ENCODE measurements around the gene CITED2.
"Not testable (repeated sequence)": the region's sequence is repeated elsewhere in the genome, so short reads cannot be mapped to it uniquely, and the experiment has no call there.

The CITED2 gene

DNA sequence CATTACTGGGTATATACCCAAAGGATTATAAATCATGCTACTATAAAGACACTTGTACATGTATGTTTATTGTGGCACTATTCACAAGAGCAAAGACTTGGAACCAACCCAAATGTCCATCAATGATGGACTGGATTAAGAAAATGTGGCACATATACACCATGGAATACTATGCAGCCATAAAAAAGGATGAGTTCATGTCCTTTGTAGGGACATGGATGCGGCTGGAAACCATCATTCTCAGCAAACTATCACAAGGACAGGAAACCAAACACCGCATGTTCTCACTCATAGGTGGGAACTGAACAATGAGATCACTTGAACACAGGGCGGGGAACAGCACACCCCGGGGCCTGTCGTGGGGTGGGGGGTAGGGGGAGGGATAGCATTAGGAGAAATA, 10.7 kb downstream of the CITED2 start:
- FAIRE-seq, result not testable (repeated sequence)

DNA sequence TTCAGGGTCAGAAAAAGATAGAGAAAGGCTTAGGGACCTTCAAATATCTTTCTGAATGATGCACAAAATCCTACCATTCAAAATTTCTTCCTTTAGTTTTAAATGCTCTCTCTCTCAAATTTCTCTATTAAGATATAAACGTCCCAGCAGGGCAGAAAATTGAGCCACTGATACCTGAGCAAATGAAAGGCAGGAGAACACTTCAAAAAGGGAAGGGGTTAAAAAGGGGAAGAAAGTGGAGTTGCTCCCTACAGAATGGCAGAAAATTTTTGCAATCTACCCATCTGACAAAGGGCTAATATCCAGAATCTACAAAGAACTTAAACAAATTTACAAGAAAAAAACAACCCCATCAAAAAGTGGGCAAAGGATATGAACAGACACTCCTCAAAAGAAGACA, 11.3 kb downstream of the CITED2 start:
- FAIRE-seq, result not testable (repeated sequence)

DNA sequence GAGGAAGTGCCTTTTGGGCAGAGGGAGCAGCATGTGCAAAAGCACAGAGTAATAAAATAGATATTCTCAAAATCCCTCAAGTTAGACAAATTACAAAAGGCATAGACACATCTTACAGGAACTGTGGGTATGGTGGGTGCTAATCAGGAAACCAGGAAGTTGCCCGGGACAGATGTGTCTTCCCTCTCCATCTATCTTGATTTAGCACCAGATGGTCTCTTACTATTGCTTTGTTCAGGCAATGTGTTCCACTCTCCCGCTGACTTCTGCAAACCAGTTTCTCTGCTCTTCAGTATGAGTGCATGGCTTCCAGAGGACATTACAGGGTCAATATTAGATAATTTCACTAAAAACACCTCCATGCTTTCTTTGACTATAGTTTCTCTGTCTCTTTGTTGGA, 13.2 kb downstream of the CITED2 start:
- FAIRE-seq, result no peak

- no peak for FAIRE-seq
Measured at GRCh38 chr6:139356924-139357323, 17.5 kb downstream of the CITED2 start.

DNA sequence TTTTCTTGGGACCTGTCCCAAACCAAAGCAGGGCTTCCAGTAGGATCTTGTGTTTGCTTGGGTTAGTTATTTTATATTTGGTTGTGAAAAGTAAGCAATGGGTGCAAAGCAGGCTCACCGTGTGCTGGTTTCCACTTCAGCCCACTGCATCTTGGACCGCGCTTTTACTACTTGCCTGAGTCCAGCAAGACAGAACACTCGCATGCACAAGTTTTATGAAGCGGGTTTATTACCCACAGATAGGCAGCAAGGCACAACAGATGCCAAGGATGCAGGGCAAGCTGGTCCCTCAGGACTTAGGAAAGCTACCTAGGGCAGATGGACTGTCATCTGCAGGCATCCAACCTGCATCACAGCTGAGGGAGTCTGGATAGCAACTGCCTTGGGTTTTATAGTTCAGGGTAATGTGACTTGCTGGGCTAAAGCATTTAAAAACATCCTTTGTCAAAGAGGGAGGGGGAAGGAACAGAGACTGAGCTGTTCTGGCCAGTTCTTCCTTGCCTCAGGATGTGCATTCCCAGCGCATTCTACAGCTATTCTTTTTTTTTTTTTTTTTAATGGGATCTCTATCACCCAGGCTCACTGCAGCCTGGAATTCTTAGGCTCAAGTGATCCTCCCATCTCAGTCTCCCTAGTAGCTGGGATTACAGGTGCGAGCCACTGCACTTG, 18.5 kb downstream of the CITED2 start:
- no peak for FAIRE-seq

DNA sequence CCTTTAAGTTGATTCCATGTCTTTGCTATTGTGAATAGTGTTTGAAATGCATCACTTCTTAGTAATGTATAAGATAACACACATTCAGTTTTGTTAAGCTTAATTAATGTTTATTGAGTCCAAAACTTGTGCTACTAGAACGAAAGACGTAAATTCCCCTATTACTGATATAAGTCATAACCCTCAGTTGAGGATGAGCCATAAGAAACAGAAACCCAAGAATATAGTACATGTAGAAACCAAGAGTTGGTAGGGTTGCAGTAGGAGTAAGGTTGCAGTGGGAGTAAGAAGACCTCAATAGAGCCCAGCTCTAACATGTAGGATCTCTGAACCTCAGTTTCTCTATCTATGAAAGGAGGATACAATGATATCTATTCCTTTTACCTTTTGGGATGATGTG, 19.3 kb downstream of the CITED2 start:
- FAIRE-seq, result no peak

DNA sequence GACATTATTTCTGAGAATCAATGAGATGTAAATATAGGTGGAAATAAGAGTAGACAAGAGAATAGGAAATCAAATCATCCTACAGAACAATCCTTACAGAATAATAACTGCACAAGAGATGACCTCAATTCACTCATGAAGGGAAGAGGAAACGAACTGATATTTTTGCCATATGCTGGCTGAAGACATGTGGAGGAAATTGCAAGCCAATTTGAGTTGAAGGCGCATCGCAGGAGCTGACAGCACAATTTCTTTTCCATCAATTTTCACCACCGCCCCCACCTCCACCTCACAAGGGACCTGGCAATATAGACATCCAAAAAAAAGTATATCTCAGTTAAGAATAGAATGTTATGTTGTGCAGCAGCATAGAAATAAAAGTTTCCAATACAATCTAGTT, 20.3 kb downstream of the CITED2 start:
- FAIRE-seq, result no peak

GRCh38 chr6:139349464-139350020, 24.9 kb downstream of the CITED2 start:
- FAIRE-seq, result no peak

DNA sequence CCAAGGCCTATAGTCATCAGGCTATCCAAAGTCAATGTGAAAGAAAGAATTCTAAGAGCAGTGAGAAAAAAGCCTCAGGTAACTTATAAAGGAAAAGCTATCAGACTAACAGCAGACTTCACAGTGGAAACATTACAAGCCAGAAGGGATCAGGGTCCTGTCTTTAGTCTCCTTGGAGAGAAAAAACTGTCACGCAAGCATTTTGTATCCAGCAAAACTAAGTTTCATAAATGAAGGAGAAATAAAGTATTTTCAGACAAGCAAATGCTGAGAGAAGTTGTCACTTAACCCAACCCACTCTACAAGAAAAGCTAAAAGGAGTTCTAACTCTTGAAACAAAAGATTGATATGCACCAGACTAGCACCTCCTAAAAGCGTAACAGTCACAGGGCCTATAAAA, 28.1 kb downstream of the CITED2 start:
- FAIRE-seq, result no peak

DNA sequence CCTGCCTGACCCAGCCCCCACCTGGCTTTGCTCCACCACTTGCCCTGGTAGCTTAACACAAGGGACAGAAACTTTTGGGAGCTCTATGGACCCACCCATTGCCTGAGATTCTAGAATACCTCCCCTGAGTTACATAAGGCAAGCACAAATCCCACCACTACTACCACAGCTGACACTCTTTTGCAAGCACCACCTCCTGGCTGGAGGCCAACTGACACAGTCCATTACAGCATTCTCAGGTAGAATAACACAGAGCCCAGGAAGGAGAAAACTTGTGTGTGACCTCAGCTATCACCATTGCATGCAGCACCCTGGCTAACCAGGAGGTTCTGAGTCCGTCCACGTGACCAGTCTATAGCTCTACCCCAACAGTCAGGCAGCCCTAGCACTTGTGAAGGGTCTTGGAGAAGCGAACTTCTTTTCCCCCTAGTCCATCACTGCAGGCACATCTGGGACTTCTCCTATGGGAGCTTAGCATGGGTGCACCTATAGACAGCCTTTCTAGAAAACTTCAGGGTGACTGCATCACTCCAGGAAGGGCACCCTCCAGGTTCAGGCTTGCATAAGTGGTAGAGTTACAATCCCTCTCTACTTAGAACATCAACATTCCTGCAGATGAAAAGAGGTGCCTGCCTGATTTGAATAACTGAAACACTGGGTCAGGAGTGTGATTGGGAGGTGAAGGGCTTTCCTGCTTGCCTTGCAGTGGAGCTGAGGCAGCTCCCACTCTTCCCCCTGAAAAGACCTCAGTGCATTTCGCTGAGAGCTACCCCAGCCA, 30.1 kb downstream of the CITED2 start:
- no peak for FAIRE-seq

- FAIRE-seq, result no peak
Measured at GRCh38 chr6:139343052-139343750, 31.2 kb downstream of the CITED2 start.

DNA sequence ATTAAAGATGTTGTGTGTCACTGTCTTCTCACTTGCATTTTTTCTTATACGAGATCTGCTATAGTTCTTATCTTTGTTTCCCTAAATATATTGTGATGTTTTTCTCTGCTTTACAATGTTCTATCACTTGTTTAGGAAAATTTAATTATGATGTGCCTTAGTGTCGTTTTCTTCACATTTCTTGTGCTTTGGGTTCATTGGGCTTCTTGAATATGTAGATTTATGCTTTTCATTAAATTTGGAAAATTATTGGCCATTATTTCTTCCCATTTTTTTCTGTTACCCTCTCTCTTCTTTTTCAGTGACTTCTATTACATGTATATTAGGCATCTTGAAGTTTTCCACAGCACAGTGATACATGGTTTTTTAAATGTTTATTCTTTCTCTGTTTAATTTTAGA, 33.4 kb downstream of the CITED2 start:
- no peak for FAIRE-seq

DNA sequence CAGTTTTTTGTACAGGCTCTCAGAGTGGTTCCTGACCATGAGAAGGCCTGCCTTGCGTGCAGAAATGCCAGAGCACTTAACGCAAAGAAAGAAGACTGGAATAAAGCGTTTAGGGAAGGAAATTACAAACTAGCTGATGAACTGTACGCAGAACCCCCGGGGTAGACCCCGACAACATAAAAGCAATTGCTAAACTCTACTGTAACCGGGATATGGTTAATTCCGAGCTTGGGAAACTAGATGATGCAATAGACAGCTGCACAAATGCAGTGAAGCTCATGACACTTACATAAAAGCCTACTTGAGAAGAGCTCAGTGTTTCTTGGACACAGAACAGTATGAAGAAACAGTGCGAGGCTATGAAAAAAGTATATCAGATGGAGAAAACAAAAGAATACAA, 35.7 kb downstream of the CITED2 start:
- FAIRE-seq, result no peak

GRCh38 chr6:139337830-139338229, 36.6 kb downstream of the CITED2 start:
- FAIRE-seq, result no peak

GRCh38 chr6:139337001-139337400, 37.4 kb downstream of the CITED2 start:
- FAIRE-seq, result no peak

DNA sequence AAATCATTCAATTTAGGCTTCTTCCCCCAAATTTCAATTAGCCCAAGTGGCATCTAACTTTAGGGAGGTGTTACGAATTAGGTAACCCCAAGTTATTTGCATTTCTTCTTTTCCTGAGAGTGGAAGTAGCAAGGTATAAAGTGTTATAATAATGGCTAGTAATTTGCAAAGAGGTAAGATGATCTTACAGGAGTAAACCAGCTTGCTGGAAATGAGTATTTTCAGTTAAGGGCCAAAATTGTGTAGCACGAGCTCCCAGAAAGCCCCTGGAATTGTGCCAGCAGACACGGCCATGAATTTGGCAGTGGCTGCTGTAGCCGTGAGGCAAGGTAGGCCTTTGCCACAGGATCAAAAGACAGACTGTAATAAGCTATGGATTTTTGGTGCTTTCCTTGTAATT, 38.0 kb downstream of the CITED2 start:
- FAIRE-seq, result no peak

DNA sequence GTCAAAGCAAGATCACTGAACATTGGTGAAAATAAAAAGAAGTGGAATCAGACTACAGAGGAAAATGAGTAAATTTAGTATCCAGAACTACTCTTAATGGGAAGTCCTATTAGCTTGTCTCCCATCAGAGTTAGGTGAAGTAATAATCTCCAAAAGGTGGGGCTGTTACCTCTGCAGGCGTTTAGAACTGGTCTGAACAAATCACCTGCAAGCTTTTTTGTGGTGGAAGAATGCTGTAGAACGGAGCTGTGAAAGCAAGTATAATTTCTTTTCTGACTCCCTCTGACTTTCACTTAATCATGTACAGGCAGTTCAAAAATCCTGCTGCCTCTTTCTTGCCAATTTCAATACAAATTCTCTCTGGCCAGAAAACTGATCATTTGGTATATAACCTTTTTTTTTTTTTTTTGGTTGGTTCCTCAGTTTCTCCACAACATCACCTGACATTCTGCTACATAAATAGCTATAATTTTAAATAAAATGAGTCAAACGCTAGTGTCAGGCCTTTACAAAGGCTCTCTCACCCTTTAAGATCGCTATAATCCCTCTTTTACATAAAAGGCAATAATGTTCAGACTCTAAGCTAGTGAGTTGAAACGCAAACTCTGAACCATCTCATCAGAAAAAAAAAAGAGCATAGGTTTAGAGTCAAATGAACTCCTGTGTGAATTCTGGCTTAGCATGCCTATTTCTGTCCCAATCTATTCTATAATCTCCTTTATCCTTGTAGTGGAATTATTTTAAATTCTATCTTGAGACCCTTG, 38.8 kb downstream of the CITED2 start:
- no peak for FAIRE-seq

DNA sequence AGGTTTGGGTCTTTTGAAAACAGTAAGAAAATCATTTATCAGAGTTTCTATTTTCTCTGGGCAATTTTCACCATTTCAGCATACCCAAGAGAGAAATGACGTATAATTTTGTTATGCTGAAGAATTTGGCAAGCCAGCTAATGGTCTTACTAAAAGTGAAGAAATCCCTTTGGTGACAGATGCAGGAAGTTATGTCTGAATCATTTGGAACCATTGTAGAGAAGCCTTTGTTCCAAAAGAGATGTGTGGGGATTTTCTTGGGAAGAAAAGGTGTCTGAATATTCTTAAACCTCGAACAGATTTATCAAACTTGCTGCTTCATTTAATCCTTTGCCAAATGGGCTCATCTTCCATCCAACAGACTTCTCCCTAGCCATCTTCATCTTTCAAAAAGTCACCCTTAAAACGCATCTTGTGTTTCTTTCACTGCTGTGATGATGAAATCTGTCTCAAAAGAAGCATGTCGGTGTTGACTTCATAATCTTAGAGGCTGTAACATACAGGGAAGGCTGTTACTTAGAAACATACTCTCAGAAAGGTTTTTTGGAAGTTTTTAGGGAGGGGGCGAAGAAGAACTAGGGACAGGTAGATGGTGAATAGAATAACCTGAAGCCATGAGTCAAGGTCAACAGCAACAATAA, 39.5 kb downstream of the CITED2 start:
- FAIRE-seq, result no peak

DNA sequence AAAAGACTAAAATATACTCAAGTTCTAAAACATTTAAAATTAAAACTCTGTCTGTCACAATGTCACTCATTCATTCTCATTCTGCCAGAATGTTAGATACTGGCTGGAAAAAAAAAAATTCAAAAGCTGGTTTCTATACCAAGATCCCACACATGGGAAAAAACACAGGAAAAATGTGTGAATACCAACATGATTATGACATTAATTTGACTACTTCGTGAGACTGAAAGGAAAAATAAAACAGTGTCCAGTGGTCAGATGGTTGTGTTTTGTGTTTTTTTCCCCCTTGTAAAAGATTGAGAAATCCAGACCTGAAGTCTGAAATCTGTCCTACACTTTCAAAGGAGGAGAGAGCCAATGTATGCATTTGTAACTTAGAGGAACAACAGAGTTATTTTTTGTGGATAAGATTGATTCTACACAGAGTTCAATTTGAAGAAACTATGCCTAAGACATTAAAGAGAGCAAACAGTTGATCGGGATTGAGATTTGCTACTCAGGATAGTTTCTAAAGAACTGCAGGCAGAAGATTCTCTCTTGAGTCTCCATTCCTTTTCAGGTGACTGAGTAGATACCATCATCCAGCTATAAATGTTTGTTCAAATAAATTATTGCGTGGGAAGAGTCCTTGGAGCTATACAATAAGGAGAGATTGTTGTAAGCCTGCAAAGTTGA, 43.5 kb downstream of the CITED2 start:
- FAIRE-seq, result no peak

- no peak for FAIRE-seq
Measured at GRCh38 chr6:139330306-139330705, 44.1 kb downstream of the CITED2 start.

DNA sequence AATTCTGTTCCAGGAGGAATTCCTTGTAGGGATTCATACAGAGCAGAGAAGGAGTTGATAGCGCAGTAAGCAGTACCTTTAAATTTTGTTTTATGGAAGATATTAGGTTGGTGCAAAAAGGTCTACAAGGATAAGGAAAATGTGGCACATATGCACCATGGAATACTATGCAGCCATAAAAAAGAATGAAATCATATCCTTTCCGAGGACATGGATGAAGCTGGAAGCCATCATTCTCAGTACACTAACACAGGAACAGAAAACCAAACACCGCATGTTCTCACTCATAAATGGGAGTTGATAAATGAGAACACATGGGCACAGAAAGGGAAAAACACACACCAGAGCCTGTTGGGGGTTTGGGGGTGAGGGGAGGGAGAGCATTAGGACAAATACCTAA, 45.2 kb downstream of the CITED2 start:
- FAIRE-seq, result no peak

GRCh38 chr6:139327038-139327437, 47.4 kb downstream of the CITED2 start:
- no peak for FAIRE-seq
